CD4-positive, CD25-positive, alpha-beta regulatory T cell (primary cell): Measurements from ENCODE around the gene KDELR1. TPM values are rescaled to one million over a fixed set of nuclear protein-coding genes. Genes with fewer than 3 reads are reported as not detected.

ENCODE experiments used
- ATAC-seq, 2 donors: fragments of 150-1000 bp; cut with Tn5 transposase; one replicate each; pipeline ENCODE4 v1.10.0; 2021; ENCODE audit warnings: low read depth in 2 of 2, moderate number of reproducible peaks in 2 of 2, moderate library complexity in 1 of 2
- DNase-seq, 3 donors: peaks; one replicate each; pipeline versions ENCODE4 v3.0.0 to v3.0.0-alpha.2; 2012 to 2022; ENCODE audit warnings: mixed read lengths in 1 of 3
- H3K27ac ChIP-seq: one replicate; pipeline ENCODE4 v1.7.0; 2013; ENCODE audit warnings: mild to moderate bottlenecking, low read length; ENCODE audit not compliant: insufficient read depth, poor library complexity, severe bottlenecking
- H3K27me3 ChIP-seq: one replicate; pipeline ENCODE4 v1.7.0; 2013; ENCODE audit warnings: low read length; ENCODE audit not compliant: control insufficient read depth, insufficient read depth
- H3K36me3 ChIP-seq: one replicate; pipeline ENCODE4 v1.7.0; 2013; ENCODE audit warnings: mild to moderate bottlenecking, low read length, moderate library complexity; ENCODE audit not compliant: control insufficient read depth, insufficient read depth
- H3K4me1 ChIP-seq: 2 replicates; pipeline ENCODE4 v1.7.0; 2013; ENCODE audit warnings: mild to moderate bottlenecking, low read length; ENCODE audit not compliant: insufficient read depth, control insufficient read depth, poor library complexity, severe bottlenecking
- H3K4me3 ChIP-seq: one replicate; pipeline ENCODE4 v1.7.0; 2013; ENCODE audit warnings: low read depth, mild to moderate bottlenecking, low read length, moderate library complexity
- H3K9me3 ChIP-seq, 2 experiments: 1 replicate in 1 of 2; 2 replicates in 1 of 2; pipeline ENCODE4 v1.7.0; 2013; ENCODE audit warnings: low read length in 2 of 2, mild to moderate bottlenecking in 1 of 2, moderate library complexity in 1 of 2; ENCODE audit not compliant: control insufficient read depth in 2 of 2
- H3K27ac Mint-ChIP-seq, 3 donors: one replicate each; pipeline ENCODE4 v1.8.0; 2020 to 2022; ENCODE audit warnings: mild to moderate bottlenecking in 3 of 3, mixed read lengths in 3 of 3, moderate library complexity in 2 of 3
- H3K27me3 Mint-ChIP-seq: one replicate; pipeline ENCODE4 v1.8.0; 2022; ENCODE audit warnings: mild to moderate bottlenecking, mixed read lengths
- H3K36me3 Mint-ChIP-seq: one replicate; pipeline ENCODE4 v1.8.0; 2020; ENCODE audit warnings: mixed read lengths
- H3K4me1 Mint-ChIP-seq, 4 donors: one replicate each; pipeline ENCODE4 v1.8.0; 2020 to 2022; ENCODE audit warnings: mixed read lengths in 4 of 4, mild to moderate bottlenecking in 1 of 4
- H3K4me3 Mint-ChIP-seq, 4 donors: one replicate each; pipeline ENCODE4 v1.8.0; 2020 to 2022; ENCODE audit warnings: mild to moderate bottlenecking in 4 of 4, mixed read lengths in 4 of 4, moderate library complexity in 3 of 4
- H3K9me3 Mint-ChIP-seq, 7 donors: one replicate each; pipeline ENCODE4 v1.8.0; 2020 to 2022; ENCODE audit warnings: mixed read lengths in 7 of 7, mild to moderate bottlenecking in 3 of 7, moderate library complexity in 2 of 7
- polyA plus RNA-seq, 4 donors: library from polyadenylated mRNA; unstranded; fragments of 300-500 nt; fragmentation: Illumina TruSeq; gene quantifications; one replicate each; pipeline ENCODE4 v1.2.3, GENCODE V29; 2021
- total RNA-seq: library from RNA; stranded (reverse); gene quantifications from one replicate; pipeline ENCODE4 v1.2.3, GENCODE V29; 2022

The KDELR1 gene
- total and polyA plus RNA-seq, 5 donors from 2014 or later: 28.8 to 37.6 (median 29.9) TPM

GRCh38 chr19:48365602-48366001 lies 25.7 kb downstream of the KDELR1 start:
- no peaks in the 10 kb centered on the region for H3K36me3 ChIP-seq
- H3K4me3 Mint-ChIP-seq: peak overlapping the region in 1 of 4 donors; percentile 76
- H3K9me3 ChIP-seq: no peaks in the 10 kb centered on the region
- no peaks in the 10 kb centered on the region for H3K9me3 Mint-ChIP-seq
- H3K27me3 Mint-ChIP-seq: peaks cover 5% of the 10 kb centered on the region
- H3K27ac Mint-ChIP-seq: no peak overlapping the region
- DNase-seq (no peak), ATAC-seq (no peak)
- no peaks in the 10 kb centered on the region for H3K27me3 ChIP-seq
- peaks cover 18% of the 10 kb centered on the region for H3K4me1 ChIP-seq
- no peak overlapping the region for H3K4me3 ChIP-seq
- peaks cover 0 to 21% (median 5%) of the 10 kb centered on the region in 4 donors for H3K4me1 Mint-ChIP-seq
- H3K36me3 Mint-ChIP-seq: no peaks in the 10 kb centered on the region
- no peak overlapping the region for H3K27ac ChIP-seq

- ATAC-seq (no peak), DNase-seq (no peak)
- H3K4me1 Mint-ChIP-seq: peaks cover 0 to 21% (median 5%) of the 10 kb centered on the region in 4 donors
- Histone ChIP-seq H3K27ac (peak overlapping the region; percentile 84), H3K9me3 (no peaks in the 10 kb centered on the region), H3K4me3 (peak overlapping the region; percentile 63), H3K36me3 (no peaks in the 10 kb centered on the region), H3K27me3 (no peaks in the 10 kb centered on the region), H3K4me1 (peaks cover 18% of the 10 kb centered on the region)
- H3K27me3 Mint-ChIP-seq: peaks cover 5% of the 10 kb centered on the region
- peak overlapping the region; percentile 85 to 92 (median 89) for H3K4me3 Mint-ChIP-seq
- peak overlapping the region; percentile 92 to 96 (median 92) for H3K27ac Mint-ChIP-seq
- no peaks in the 10 kb centered on the region for H3K36me3 Mint-ChIP-seq
- no peaks in the 10 kb centered on the region for H3K9me3 Mint-ChIP-seq
Measured at GRCh38 chr19:48364598-48365348, 26.6 kb downstream of the KDELR1 start.

DNA sequence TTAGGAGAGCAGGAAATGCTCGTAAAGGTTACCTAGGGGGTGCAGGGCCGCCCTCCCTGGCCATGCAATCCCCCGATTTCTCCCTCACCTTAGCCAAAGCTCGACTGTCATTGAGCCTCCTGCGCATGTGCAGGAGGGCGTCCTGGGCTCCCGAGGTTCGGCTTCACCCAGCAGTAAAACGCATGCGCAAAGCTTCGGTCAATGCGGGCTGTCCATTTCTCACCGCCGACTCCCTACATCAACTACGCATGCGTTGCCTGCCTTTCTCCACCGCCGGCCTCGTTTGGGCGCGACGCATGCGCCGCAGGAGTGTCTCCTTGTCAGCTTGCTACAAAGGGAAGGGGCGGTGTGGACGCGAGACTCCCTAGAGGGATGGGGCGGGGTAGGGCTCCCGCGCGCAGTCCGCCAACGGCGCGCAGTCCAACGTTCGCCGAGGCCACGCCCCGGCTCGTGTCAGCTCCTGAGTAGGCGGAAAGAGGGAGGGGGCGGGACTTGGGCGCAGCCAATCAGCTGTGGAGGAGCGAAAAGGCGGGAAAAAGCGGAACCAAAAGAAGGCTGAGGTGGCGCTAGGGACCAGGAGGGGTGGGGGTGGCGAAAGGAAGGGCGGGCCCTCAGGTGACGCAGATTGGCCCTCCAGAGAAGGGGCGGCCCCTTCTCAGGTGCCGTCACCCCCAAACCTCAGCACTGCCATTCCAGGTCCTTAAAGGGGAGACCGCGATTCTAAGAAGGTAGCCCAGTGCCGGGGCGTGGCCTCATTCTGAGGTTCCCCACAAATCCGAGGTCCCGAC lies 27.3 kb downstream of the KDELR1 start, which contains the start of the genes SYNGR4 and TMEM143:
Gene SYNGR4 (plus strand): TSS at position 558 of the 788 bp plus-strand sequence. CDS start 1,476 bp downstream, outside the sequence.
Gene TMEM143 (minus strand): TSS at position 131 of the 788 bp plus-strand sequence. CDS start 20 bp downstream, at position 111.
- H3K27me3 Mint-ChIP-seq: peaks cover 5% of the 10 kb centered on the region
- H3K4me1 Mint-ChIP-seq: peaks cover 0 to 21% (median 5%) of the 10 kb centered on the region in 4 donors
- Histone ChIP-seq H3K27me3 (no peaks in the 10 kb centered on the region), H3K4me3 (peak within 1 kb of the TSS; percentile 84), H3K4me1 (peaks cover 18% of the 10 kb centered on the region), H3K27ac (peak within 1 kb of the TSS; percentile 84), H3K36me3 (no peaks in the 10 kb centered on the region), H3K9me3 (no peaks in the 10 kb centered on the region)
- H3K9me3 Mint-ChIP-seq: no peaks in the 10 kb centered on the region
- H3K27ac Mint-ChIP-seq: peak within 1 kb of the TSS; percentile 92 to 96 (median 92)
- DNase-seq (peak; percentile 98 to 100 (median 98)), ATAC-seq (peak; percentile 88 to 91)
- H3K4me3 Mint-ChIP-seq: peak within 1 kb of the TSS; percentile 85 to 92 (median 89)
- no peaks in the 10 kb centered on the region for H3K36me3 Mint-ChIP-seq

DNA sequence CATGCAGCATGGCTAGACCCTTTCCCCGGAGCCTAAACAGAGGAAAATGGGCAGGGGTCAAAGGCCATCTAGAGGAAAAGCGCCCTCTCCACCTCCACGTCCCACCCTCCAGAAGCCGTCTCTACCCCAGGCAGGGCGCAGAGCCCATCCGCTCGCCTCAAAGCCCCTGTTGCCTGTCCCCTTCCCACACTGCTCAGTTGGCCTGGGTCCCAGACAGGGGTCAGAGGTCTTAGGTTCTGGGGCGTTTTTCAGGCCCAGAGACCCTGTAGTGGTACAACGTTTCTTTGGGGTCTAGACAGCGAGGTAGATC lies 27.9 kb downstream of the KDELR1 start:
- peak overlapping the region; percentile 85 to 92 (median 89) for H3K4me3 Mint-ChIP-seq
- peak overlapping the region; percentile 84 for H3K4me3 ChIP-seq
- DNase-seq (no peak), ATAC-seq (no peak)
- peaks cover 18% of the 10 kb centered on the region for H3K4me1 ChIP-seq
- H3K9me3 Mint-ChIP-seq: no peaks in the 10 kb centered on the region
- peak overlapping the region; percentile 92 to 96 (median 92) for H3K27ac Mint-ChIP-seq
- peak overlapping the region; percentile 84 for H3K27ac ChIP-seq
- no peaks in the 10 kb centered on the region for H3K9me3 ChIP-seq
- H3K27me3 Mint-ChIP-seq: peaks cover 5% of the 10 kb centered on the region
- no peaks in the 10 kb centered on the region for H3K27me3 ChIP-seq
- peaks cover 0 to 21% (median 5%) of the 10 kb centered on the region in 4 donors for H3K4me1 Mint-ChIP-seq
- H3K36me3 Mint-ChIP-seq: no peaks in the 10 kb centered on the region
- no peaks in the 10 kb centered on the region for H3K36me3 ChIP-seq

DNA sequence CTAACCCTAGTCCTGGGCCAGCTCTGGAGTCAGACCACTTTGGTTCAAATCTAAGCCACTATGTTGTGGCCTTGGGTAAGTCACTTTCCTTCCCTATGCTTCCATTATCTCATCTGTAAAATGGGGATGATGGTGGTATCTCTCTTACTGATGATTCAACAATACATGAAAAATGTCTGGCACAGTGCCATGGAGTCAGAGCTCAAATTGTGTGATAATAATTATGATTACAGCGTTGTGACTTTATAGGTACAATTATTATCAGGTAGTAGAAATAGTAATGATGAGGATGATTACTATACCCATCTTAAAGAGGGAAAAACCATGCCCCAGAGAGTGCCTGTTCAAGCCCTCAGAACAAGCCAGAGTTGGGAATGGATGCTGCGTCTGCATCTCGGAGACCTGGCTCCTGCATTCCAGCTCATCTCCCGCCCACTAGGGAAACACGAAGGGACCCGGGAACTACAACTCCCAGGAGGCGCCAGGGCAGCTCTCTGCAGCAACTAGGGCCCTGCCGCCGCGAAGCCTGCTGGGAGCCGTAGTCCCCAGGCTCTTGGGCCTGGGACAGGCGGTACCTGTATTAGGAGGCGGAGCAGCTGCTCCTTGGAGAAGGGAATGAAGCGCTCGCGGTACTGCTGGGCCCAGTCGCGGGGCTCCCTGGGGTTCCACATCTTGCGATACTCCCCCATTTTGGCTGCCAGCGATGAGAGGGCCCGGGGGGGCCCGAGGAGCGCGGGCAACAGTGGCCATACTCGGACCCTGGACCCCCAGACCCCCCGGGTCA lies 28.4 kb downstream of the KDELR1 start:
- H3K27ac ChIP-seq: peak overlapping the region; percentile 84
- Mint-ChIP-seq H3K27me3 (peaks cover 3% of the 10 kb centered on the region), H3K9me3 (no peaks in the 10 kb centered on the region), H3K4me3 (peak overlapping the region; percentile 85 to 92 (median 89)), H3K36me3 (no peaks in the 10 kb centered on the region), H3K27ac (peak overlapping the region; percentile 92 to 96 (median 92)), H3K4me1 (peaks cover 0 to 21% (median 5%) of the 10 kb centered on the region in 4 donors)
- peak overlapping the region; percentile 84 for H3K4me3 ChIP-seq
- no peaks in the 10 kb centered on the region for H3K36me3 ChIP-seq
- DNase-seq: peak; percentile 83 to 93 (median 86)
- peaks cover 18% of the 10 kb centered on the region for H3K4me1 ChIP-seq
- ATAC-seq: peak; percentile 63 to 67
- H3K9me3 ChIP-seq: no peaks in the 10 kb centered on the region
- H3K27me3 ChIP-seq: no peaks in the 10 kb centered on the region

DNA sequence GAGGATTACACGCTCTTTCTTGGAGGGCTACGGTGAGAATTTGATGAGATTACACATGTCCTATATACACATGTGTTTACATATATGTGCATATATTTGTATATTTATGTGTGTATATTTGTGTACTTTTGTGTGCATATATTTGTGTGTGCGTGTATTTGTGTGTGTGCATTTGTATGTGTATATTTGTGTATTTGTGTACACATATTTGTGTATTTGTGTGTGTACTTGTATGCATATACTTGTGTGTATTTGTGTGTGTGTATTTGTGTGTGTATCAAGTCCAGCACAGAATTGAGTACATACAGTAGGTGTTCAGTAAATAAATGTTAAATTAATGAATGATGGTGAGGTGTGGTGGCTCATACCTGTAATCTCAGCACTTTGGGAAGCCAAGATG lies 29.4 kb downstream of the KDELR1 start:
- no peak overlapping the region for H3K27ac Mint-ChIP-seq
- no peaks in the 10 kb centered on the region for H3K27me3 Mint-ChIP-seq
- Histone ChIP-seq H3K9me3 (no peaks in the 10 kb centered on the region), H3K27me3 (no peaks in the 10 kb centered on the region), H3K4me3 (no peak overlapping the region), H3K36me3 (no peaks in the 10 kb centered on the region), H3K4me1 (peaks cover 18% of the 10 kb centered on the region), H3K27ac (no peak overlapping the region)
- no peaks in the 10 kb centered on the region for H3K36me3 Mint-ChIP-seq
- H3K4me1 Mint-ChIP-seq: peaks cover 0 to 21% (median 5%) of the 10 kb centered on the region in 4 donors
- no peak for DNase-seq
- H3K9me3 Mint-ChIP-seq: no peaks in the 10 kb centered on the region
- peak overlapping the region in 2 of 4 donors; percentile 64 to 65 for H3K4me3 Mint-ChIP-seq
- ATAC-seq: no peak

DNA sequence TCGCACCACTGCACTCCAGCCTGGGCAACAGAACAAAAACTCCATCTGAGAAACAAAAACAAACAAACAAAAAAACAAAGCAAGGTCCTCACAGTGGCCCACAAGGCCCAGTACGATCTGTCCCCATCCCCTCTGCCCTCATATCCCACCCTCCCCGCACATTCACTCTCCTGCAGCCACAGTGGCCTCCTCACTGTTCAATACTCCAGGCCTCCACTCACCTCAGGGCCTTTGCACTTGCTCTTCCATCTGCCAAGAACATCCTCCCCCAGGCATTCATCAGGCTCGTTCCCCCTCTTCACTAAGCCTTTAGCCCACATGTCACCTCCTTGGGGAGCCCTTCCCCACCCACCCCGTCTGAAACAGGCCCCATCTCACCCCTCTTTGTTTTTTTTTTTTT lies 32.2 kb downstream of the KDELR1 start:
- Mint-ChIP-seq H3K27me3 (no peaks in the 10 kb centered on the region), H3K4me3 (no peak overlapping the region), H3K9me3 (no peaks in the 10 kb centered on the region), H3K36me3 (no peaks in the 10 kb centered on the region), H3K4me1 (peaks cover 0 to 16% (median 5%) of the 10 kb centered on the region in 4 donors), H3K27ac (peak overlapping the region in 1 of 3 donors; percentile 36)
- H3K4me3 ChIP-seq: no peak overlapping the region
- no peaks in the 10 kb centered on the region for H3K27me3 ChIP-seq
- ATAC-seq (no peak), DNase-seq (no peak)
- H3K27ac ChIP-seq: no peak overlapping the region
- H3K36me3 ChIP-seq: no peaks in the 10 kb centered on the region
- H3K9me3 ChIP-seq: no peaks in the 10 kb centered on the region
- H3K4me1 ChIP-seq: peaks cover 10% of the 10 kb centered on the region
